Measurements from ENCODE around the gene C7orf25. TPM values are rescaled to one million over a fixed set of nuclear protein-coding genes. Genes with fewer than 3 reads are reported as not detected.

Gene C7orf25
- total RNA-seq, 1 experiment from 2014 or later, result 5.5 TPM

DNA sequence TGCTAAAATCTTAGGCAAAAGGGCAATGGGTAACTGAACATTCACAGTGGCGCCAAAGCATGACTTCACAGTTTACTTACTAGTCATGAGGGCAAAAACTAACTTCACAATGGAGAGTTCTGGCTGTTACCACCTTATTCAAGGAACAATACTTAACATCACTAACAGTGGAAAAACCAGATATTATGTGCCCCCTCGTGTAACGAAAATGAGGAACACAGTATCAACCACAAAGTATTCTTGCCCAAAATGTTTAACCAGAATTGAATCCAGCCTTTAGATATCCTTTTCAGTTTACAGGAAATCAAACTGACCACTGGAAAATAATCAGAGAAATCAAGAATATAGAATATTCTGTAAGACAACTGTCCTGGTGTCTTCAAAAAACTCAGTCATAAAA is 9.5 kb downstream of the C7orf25 start (continued):
- TF ChIP-seq, protein P1, sequence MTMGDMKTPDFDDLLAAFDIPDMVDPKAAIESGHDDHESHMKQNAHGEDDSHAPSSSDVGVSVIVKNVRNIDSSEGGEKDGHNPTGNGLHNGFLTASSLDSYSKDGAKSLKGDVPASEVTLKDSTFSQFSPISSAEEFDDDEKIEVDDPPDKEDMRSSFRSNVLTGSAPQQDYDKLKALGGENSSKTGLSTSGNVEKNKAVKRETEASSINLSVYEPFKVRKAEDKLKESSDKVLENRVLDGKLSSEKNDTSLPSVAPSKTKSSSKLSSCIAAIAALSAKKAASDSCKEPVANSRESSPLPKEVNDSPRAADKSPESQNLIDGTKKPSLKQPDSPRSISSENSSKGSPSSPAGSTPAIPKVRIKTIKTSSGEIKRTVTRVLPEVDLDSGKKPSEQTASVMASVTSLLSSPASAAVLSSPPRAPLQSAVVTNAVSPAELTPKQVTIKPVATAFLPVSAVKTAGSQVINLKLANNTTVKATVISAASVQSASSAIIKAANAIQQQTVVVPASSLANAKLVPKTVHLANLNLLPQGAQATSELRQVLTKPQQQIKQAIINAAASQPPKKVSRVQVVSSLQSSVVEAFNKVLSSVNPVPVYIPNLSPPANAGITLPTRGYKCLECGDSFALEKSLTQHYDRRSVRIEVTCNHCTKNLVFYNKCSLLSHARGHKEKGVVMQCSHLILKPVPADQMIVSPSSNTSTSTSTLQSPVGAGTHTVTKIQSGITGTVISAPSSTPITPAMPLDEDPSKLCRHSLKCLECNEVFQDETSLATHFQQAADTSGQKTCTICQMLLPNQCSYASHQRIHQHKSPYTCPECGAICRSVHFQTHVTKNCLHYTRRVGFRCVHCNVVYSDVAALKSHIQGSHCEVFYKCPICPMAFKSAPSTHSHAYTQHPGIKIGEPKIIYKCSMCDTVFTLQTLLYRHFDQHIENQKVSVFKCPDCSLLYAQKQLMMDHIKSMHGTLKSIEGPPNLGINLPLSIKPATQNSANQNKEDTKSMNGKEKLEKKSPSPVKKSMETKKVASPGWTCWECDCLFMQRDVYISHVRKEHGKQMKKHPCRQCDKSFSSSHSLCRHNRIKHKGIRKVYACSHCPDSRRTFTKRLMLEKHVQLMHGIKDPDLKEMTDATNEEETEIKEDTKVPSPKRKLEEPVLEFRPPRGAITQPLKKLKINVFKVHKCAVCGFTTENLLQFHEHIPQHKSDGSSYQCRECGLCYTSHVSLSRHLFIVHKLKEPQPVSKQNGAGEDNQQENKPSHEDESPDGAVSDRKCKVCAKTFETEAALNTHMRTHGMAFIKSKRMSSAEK (CRISPR knock-in tag; IDR thresholded peaks at IDR 0.05; ENCODE audit: borderline replicate concordance), result no peak
- TF ChIP-seq CREM (CRISPR knock-in tag; IDR thresholded peaks at IDR 0.05) (no peak), HMGXB4 (CRISPR knock-in tag; IDR thresholded peaks at IDR 0.05) (no peak), GRHL2 (CRISPR knock-in tag; IDR thresholded peaks at IDR 0.05; ENCODE audit: insufficient replicate concordance, severe bottlenecking) (no peak), ATF1 (CRISPR knock-in tag; IDR thresholded peaks at IDR 0.05) (no peak), MXD4 (CRISPR knock-in tag; IDR thresholded peaks at IDR 0.05; ENCODE audit: borderline replicate concordance) (no peak), SOX15 (CRISPR knock-in tag; IDR thresholded peaks at IDR 0.05) (no peak), NR2C2 (CRISPR knock-in tag; IDR thresholded peaks at IDR 0.05) (no peak)

GRCh38 chr7:42900842-42901241 is 11.0 kb downstream of the C7orf25 start:
- POLR2A ChIA-PET, result no interaction called here
- H3K4me1 Mint-ChIP-seq, result no peaks in the 10 kb centered on the region; the same call in 1 of the 2 replicates
- no peaks in the 10 kb centered on the region; the same call in 1 of the 2 replicates for H3K27me3 Mint-ChIP-seq (ENCODE audit: low read depth)
- TF ChIP-seq ZNF121 (CRISPR knock-in tag; IDR thresholded peaks at IDR 0.05), result no peak
- TF ChIP-seq E2F4 (CRISPR knock-in tag; IDR thresholded peaks at IDR 0.05; ENCODE audit: borderline replicate concordance, low read depth), result no peak
- no peak for TF ChIP-seq ARID4B (CRISPR knock-in tag; IDR thresholded peaks at IDR 0.05; ENCODE audit: borderline replicate concordance)
- TF ChIP-seq EMX1 (CRISPR knock-in tag; IDR thresholded peaks at IDR 0.05), result no peak
- TF ChIP-seq NR1H2 (CRISPR knock-in tag; IDR thresholded peaks at IDR 0.05), result no peak
- TF ChIP-seq SMAD4 (CRISPR knock-in tag; IDR thresholded peaks at IDR 0.05), result no peak
- TF ChIP-seq NR3C1 (CRISPR knock-in tag; conservative IDR thresholded peaks at IDR 0.05; ENCODE audit: low read depth), result no peak
- TF ChIP-seq OVOL2 (CRISPR knock-in tag; IDR thresholded peaks at IDR 0.05; ENCODE audit: borderline replicate concordance), result no peak
- no peak for TF ChIP-seq GABPB1 (CRISPR knock-in tag; IDR thresholded peaks at IDR 0.05)
- no peak for TF ChIP-seq GTF2I (CRISPR knock-in tag; conservative IDR thresholded peaks at IDR 0.05)
- TF ChIP-seq, protein P1 (CRISPR knock-in tag; IDR thresholded peaks at IDR 0.05; ENCODE audit: borderline replicate concordance), result no peak
- TF ChIP-seq ZNF416 (CRISPR knock-in tag; IDR thresholded peaks at IDR 0.05), result no peak
- TF ChIP-seq E2F5 (CRISPR knock-in tag; IDR thresholded peaks at IDR 0.05), result no peak

More at GRCh38 chr7:42900842-42901241, 11.0 kb downstream of the C7orf25 start:
- Mint-ChIP-seq H3K36me3 (peaks cover 16% of the 10 kb centered on the region), H3K9me3 (peaks cover 27% of the 10 kb centered on the region), H3K4me3 (no peak overlapping the region), H3K27ac (no peak overlapping the region)
- no peak for ATAC-seq
- CTCF ChIA-PET, result interaction anchor here (1.0 kb wide), 1 partner anchor 960 kb away, joined by 3 read pairs; no protein-coding TSS in a partner anchor
- no peak for DNase-seq (ENCODE audit: low spot score)
